BLaER1 (cell line): Measurements from ENCODE around the gene PCED1A.

ENCODE experiments used
- H3K27ac ChIP-seq: shearing (Covaris generic); formaldehyde crosslinking; 2 replicates; pipeline ENCODE4 v1.8.1; 2022
- H3K27me3 ChIP-seq: shearing (Covaris generic); formaldehyde crosslinking; 2 replicates; pipeline ENCODE4 v1.8.1; 2022
- H3K36me3 ChIP-seq: shearing (Covaris generic); formaldehyde crosslinking; 2 replicates; pipeline ENCODE4 v1.8.1; 2022
- H3K4me1 ChIP-seq: shearing (Covaris generic); formaldehyde crosslinking; 2 replicates; pipeline ENCODE4 v1.8.1; 2022
- H3K4me2 ChIP-seq: shearing (Covaris generic); formaldehyde crosslinking; 2 replicates; pipeline ENCODE4 v1.8.1; 2022
- H3K4me3 ChIP-seq: shearing (Covaris generic); formaldehyde crosslinking; 2 replicates; pipeline ENCODE4 v1.8.1; 2022
- H3K9ac ChIP-seq: shearing (Covaris generic); formaldehyde crosslinking; 2 replicates; pipeline ENCODE4 v1.8.1; 2022
- H3K9me3 ChIP-seq: shearing (Covaris generic); formaldehyde crosslinking; 2 replicates; pipeline ENCODE4 v1.8.1; 2022
- H4K20me1 ChIP-seq: shearing (Covaris generic); formaldehyde crosslinking; 2 replicates; pipeline ENCODE4 v1.8.1; 2022
- Cebpa-rat ChIP-seq: shearing (Covaris generic); IDR thresholded peaks from 2 replicates; pipeline ENCODE4 v1.8.1; 2022

Gene PCED1A

GRCh38 chr20:2798814-2799213 is 41.6 kb downstream of the PCED1A start:
- peaks cover 51% of the 10 kb centered on the region for H3K36me3 ChIP-seq
- peak overlapping the region; percentile 96 for H3K27ac ChIP-seq
- peaks cover 4% of the 10 kb centered on the region; the same call in 1 of the 2 replicates for H3K27me3 ChIP-seq
- peak overlapping the region; percentile 99 for H3K4me2 ChIP-seq
- H3K9me3 ChIP-seq, result no peaks in the 10 kb centered on the region
- peak overlapping the region; percentile 95 for H3K4me3 ChIP-seq
- peaks cover 38% of the 10 kb centered on the region for H3K4me1 ChIP-seq
- no peak for TF ChIP-seq Cebpa-rat
- H3K9ac ChIP-seq, result peak overlapping the region; percentile 95
- H4K20me1 ChIP-seq, result peaks cover 50% of the 10 kb centered on the region

GRCh38 chr20:2798095-2798805 is 42.2 kb downstream of the PCED1A start:
- peak overlapping the region; percentile 96 for H3K27ac ChIP-seq
- peaks cover 56% of the 10 kb centered on the region for H3K36me3 ChIP-seq
- peaks cover 55% of the 10 kb centered on the region for H4K20me1 ChIP-seq
- no peaks in the 10 kb centered on the region for H3K27me3 ChIP-seq
- peak overlapping the region; percentile 95 for H3K4me3 ChIP-seq
- peaks cover 38% of the 10 kb centered on the region for H3K4me1 ChIP-seq
- peak overlapping the region; percentile 99 for H3K4me2 ChIP-seq
- H3K9ac ChIP-seq, result peak overlapping the region; percentile 95
- TF ChIP-seq Cebpa-rat, result no peak
- no peaks in the 10 kb centered on the region for H3K9me3 ChIP-seq

- no peaks in the 10 kb centered on the region for H3K27me3 ChIP-seq
- H3K36me3 ChIP-seq, result peaks cover 65% of the 10 kb centered on the region
Measured at GRCh38 chr20:2797136-2797983, 43.1 kb downstream of the PCED1A start.

GRCh38 chr20:2796011-2796660 is 44.3 kb downstream of the PCED1A start:
- H3K4me3 ChIP-seq, result no peak overlapping the region
- no peaks in the 10 kb centered on the region for H3K9me3 ChIP-seq
- H4K20me1 ChIP-seq, result peaks cover 58% of the 10 kb centered on the region
- TF ChIP-seq Cebpa-rat, result no peak
- peaks cover 30% of the 10 kb centered on the region for H3K4me1 ChIP-seq
- H3K36me3 ChIP-seq, result peaks cover 75% of the 10 kb centered on the region
- no peak overlapping the region for H3K4me2 ChIP-seq
- H3K9ac ChIP-seq, result no peak overlapping the region
- H3K27me3 ChIP-seq, result no peaks in the 10 kb centered on the region
- no peak overlapping the region for H3K27ac ChIP-seq

More at GRCh38 chr20:2797136-2797983, 43.1 kb downstream of the PCED1A start:
- peaks cover 38% of the 10 kb centered on the region for H3K4me1 ChIP-seq
- H3K9me3 ChIP-seq, result no peaks in the 10 kb centered on the region
- H3K27ac ChIP-seq, result peak overlapping the region; percentile 96; the same call in 1 of the 2 replicates
- peaks cover 58% of the 10 kb centered on the region for H4K20me1 ChIP-seq
- H3K4me3 ChIP-seq, result peak overlapping the region; percentile 95; the same call in 1 of the 2 replicates
- H3K4me2 ChIP-seq, result peak overlapping the region; percentile 99
- H3K9ac ChIP-seq, result 0 out of 2 replicates have a peak overlapping the region, but pooled peaks have one; percentile 95
- no peak for TF ChIP-seq Cebpa-rat

GRCh38 chr20:2795451-2795850 is 45.0 kb downstream of the PCED1A start:
- Histone ChIP-seq H3K27me3 (no peaks in the 10 kb centered on the region), H3K36me3 (peaks cover 75% of the 10 kb centered on the region), H4K20me1 (peaks cover 58% of the 10 kb centered on the region), H3K4me2 (no peak overlapping the region), H3K9me3 (no peaks in the 10 kb centered on the region), H3K27ac (no peak overlapping the region), H3K9ac (no peak overlapping the region), H3K4me1 (peaks cover 25% of the 10 kb centered on the region), H3K4me3 (no peak overlapping the region)
- no peak for TF ChIP-seq Cebpa-rat

- no peaks in the 10 kb centered on the region for H3K9me3 ChIP-seq
- H4K20me1 ChIP-seq, result peaks cover 58% of the 10 kb centered on the region
- H3K27ac ChIP-seq, result no peak overlapping the region
- no peak for TF ChIP-seq Cebpa-rat
- no peak overlapping the region for H3K4me2 ChIP-seq
- H3K4me3 ChIP-seq, result no peak overlapping the region
- H3K4me1 ChIP-seq, result peaks cover 25% of the 10 kb centered on the region
- no peak overlapping the region for H3K9ac ChIP-seq
- no peaks in the 10 kb centered on the region for H3K27me3 ChIP-seq
- H3K36me3 ChIP-seq, result peaks cover 78% of the 10 kb centered on the region
Measured at GRCh38 chr20:2794866-2795447, 45.5 kb downstream of the PCED1A start.

GRCh38 chr20:2794202-2794748 is 46.2 kb downstream of the PCED1A start:
- Histone ChIP-seq H3K27me3 (no peaks in the 10 kb centered on the region), H3K4me2 (no peak overlapping the region), H3K27ac (no peak overlapping the region), H3K4me3 (no peak overlapping the region), H4K20me1 (peaks cover 58% of the 10 kb centered on the region), H3K9ac (no peak overlapping the region), H3K9me3 (no peaks in the 10 kb centered on the region), H3K36me3 (peaks cover 85% of the 10 kb centered on the region), H3K4me1 (peaks cover 24% of the 10 kb centered on the region)
- no peak for TF ChIP-seq Cebpa-rat

- H3K4me2 ChIP-seq, result no peak overlapping the region
- no peaks in the 10 kb centered on the region for H3K9me3 ChIP-seq
- no peak for TF ChIP-seq Cebpa-rat
- no peaks in the 10 kb centered on the region for H3K27me3 ChIP-seq
- no peak overlapping the region for H3K9ac ChIP-seq
- peaks cover 55% of the 10 kb centered on the region for H4K20me1 ChIP-seq
- H3K36me3 ChIP-seq, result peaks cover 82% of the 10 kb centered on the region
- H3K4me1 ChIP-seq, result peaks cover 16% of the 10 kb centered on the region
- H3K4me3 ChIP-seq, result no peak overlapping the region
- H3K27ac ChIP-seq, result no peak overlapping the region
Measured at GRCh38 chr20:2793471-2793870, 47.0 kb downstream of the PCED1A start.
